GM13977 (cell line): ENCODE measurements around the gene LYZL2.
"Not testable (repeated sequence)": the region's sequence is repeated elsewhere in the genome, so short reads cannot be mapped to it uniquely, and the experiment has no call there.

Experiments used
- DNase-seq: peaks from one replicate; pipeline ENCODE4 v3.0.0; 2012; ENCODE audit warnings: low spot score
- CTCF ChIP-seq: IDR thresholded peaks from 2 replicates; pipeline ENCODE4 v1.5.1; 2012; ENCODE audit warnings: mild to moderate bottlenecking, control low read depth; ENCODE audit not compliant: insufficient read depth; ENCODE audit errors: extremely low read depth, missing control alignments
- in situ Hi-C: fragments of 300-500 bp; cut with MboI; formaldehyde crosslinking; loops from one replicate; pipeline ENCODE4 v1.12.0; 2022; ENCODE audit warnings: low sequenced_read_pairs, low pct_unique_long_range_greater_than_20kb, mixed read lengths, inconsistent platforms; ENCODE audit not compliant: unreplicated experiment

Gene LYZL2

GRCh38 chr10:30629653-30630052 is at the start of gene LYZL2:
Gene LYZL2, minus strand, starts transcription at chr10:30629753. Its CDS starts 2,838 bp downstream, at chr10:30626915.
- DNase-seq = no peak
- in situ Hi-C loops = no loop called here
- TF ChIP-seq CTCF = no peak

- in situ Hi-C loops = not testable (repeated sequence)
Observed at GRCh38 chr10:30677616-30678015, 48.1 kb upstream of the LYZL2 start.

GRCh38 chr10:30677146-30677545 is 47.6 kb upstream of the LYZL2 start:
- in situ Hi-C loops, DNase-seq: not testable (repeated sequence)

More at GRCh38 chr10:30677616-30678015, 48.1 kb upstream of the LYZL2 start:
- not testable (repeated sequence) for DNase-seq

GRCh38 chr10:30675791-30676718 is 46.5 kb upstream of the LYZL2 start:
- TF ChIP-seq CTCF = no peak
- DNase-seq = no peak
- in situ Hi-C loops = no loop called here

- DNase-seq = no peak
- in situ Hi-C loops = no loop called here
- no peak for TF ChIP-seq CTCF
Observed at GRCh38 chr10:30674796-30675195, 45.2 kb upstream of the LYZL2 start.

- DNase-seq = not testable (repeated sequence)
Observed at GRCh38 chr10:30673262-30673661, 43.7 kb upstream of the LYZL2 start.

GRCh38 chr10:30672338-30672737 is 42.8 kb upstream of the LYZL2 start:
- in situ Hi-C loops, DNase-seq: not testable (repeated sequence)

More at GRCh38 chr10:30673262-30673661, 43.7 kb upstream of the LYZL2 start:
- in situ Hi-C loops = not testable (repeated sequence)

- DNase-seq = peak; percentile 46
- in situ Hi-C loops = no loop called here
Observed at GRCh38 chr10:30671026-30671616, 41.6 kb upstream of the LYZL2 start.

GRCh38 chr10:30667982-30668381 is 38.4 kb upstream of the LYZL2 start:
- in situ Hi-C loops, DNase-seq: not testable (repeated sequence)

More at GRCh38 chr10:30671026-30671616, 41.6 kb upstream of the LYZL2 start:
- peak; percentile 88 for TF ChIP-seq CTCF

- DNase-seq, in situ Hi-C loops: not testable (repeated sequence)
Observed at GRCh38 chr10:30663403-30663802, 33.9 kb upstream of the LYZL2 start.
